Loucy (cell line): Measurements from ENCODE around the gene NHS.

Experiments
- H2AFZ ChIP-seq: fragments of 200-600 bp; sonication (generic); 2 replicates; pipeline ENCODE4 v1.6.0; 2016; ENCODE audit warnings: antibody characterized with exemption, mild to moderate bottlenecking, low read length, moderate library complexity
- H3F3A ChIP-seq: fragments of 200-600 bp; 2 replicates; pipeline ENCODE4 v1.6.0; 2016; ENCODE audit warnings: antibody characterized with exemption, low read depth, mild to moderate bottlenecking
- H3K27me3 ChIP-seq: fragments of 200-600 bp; sonication (generic); 2 replicates; pipeline ENCODE4 v1.6.1; 2014; ENCODE audit warnings: low read length, mild to moderate bottlenecking; ENCODE audit not compliant: insufficient read depth, poor library complexity, severe bottlenecking
- H3K36me3 ChIP-seq: fragments of 200-600 bp; sonication (generic); 2 replicates; pipeline ENCODE4 v1.6.1; 2016; ENCODE audit warnings: low read length; ENCODE audit not compliant: insufficient read depth
- H3K4me1 ChIP-seq: fragments of 200-600 bp; sonication (generic); 2 replicates; pipeline ENCODE4 v1.5.1; 2014; ENCODE audit warnings: low read length, mild to moderate bottlenecking; ENCODE audit not compliant: insufficient read depth, poor library complexity, severe bottlenecking
- H3K4me2 ChIP-seq: fragments of 200-600 bp; sonication (generic); 2 replicates; pipeline ENCODE4 v1.6.0; 2014; ENCODE audit warnings: antibody characterized with exemption, low read length, low read depth, mild to moderate bottlenecking; ENCODE audit not compliant: poor library complexity, severe bottlenecking
- H3K4me3 ChIP-seq: fragments of 200-600 bp; sonication (generic); 2 replicates; pipeline ENCODE4 v1.5.1; 2014; ENCODE audit warnings: low read length, mild to moderate bottlenecking, mixed read lengths; ENCODE audit not compliant: poor library complexity, severe bottlenecking
- H3K79me2 ChIP-seq: fragments of 200-600 bp; sonication (generic); 2 replicates; pipeline ENCODE4 v1.6.1; 2014; ENCODE audit warnings: low read length; ENCODE audit not compliant: insufficient read depth
- H3K9ac ChIP-seq: fragments of 200-600 bp; sonication (generic); 2 replicates; pipeline ENCODE4 v1.6.0; 2014; ENCODE audit warnings: mild to moderate bottlenecking, low read depth, low read length, moderate library complexity; ENCODE audit not compliant: poor library complexity, severe bottlenecking
- H3K9me2 ChIP-seq: fragments of 200-600 bp; sonication (generic); replicated peaks from 2 replicates; pipeline ENCODE4 v1.6.1; 2016; ENCODE audit warnings: low read depth, low read length, mixed read lengths
- H3K9me3 ChIP-seq: fragments of 200-600 bp; sonication (generic); 2 replicates; pipeline ENCODE4 v1.6.1; 2014; ENCODE audit warnings: mild to moderate bottlenecking, antibody characterized with exemption, low read length, low read depth; ENCODE audit not compliant: insufficient read depth
- H4K20me1 ChIP-seq: fragments of 200-600 bp; sonication (generic); 2 replicates; pipeline ENCODE4 v1.6.0; 2014; ENCODE audit warnings: antibody characterized with exemption, low read length, mild to moderate bottlenecking; ENCODE audit not compliant: insufficient read depth, poor library complexity, severe bottlenecking
- CTCF ChIP-seq: fragments of 200-600 bp; sonication (generic); conservative IDR thresholded peaks from 2 replicates; pipeline ENCODE4 v1.5.1; 2014; ENCODE audit warnings: mild to moderate bottlenecking, antibody characterized with exemption, low read length
- EZH2phosphoT487 ChIP-seq: fragments of 200-600 bp; IDR thresholded peaks from 2 replicates; pipeline ENCODE4 v1.6.1; 2018; ENCODE audit warnings: antibody characterized with exemption, mild to moderate bottlenecking, moderate library complexity, borderline replicate concordance

The NHS gene

GRCh38 chrX:17590892-17591740, 216.1 kb downstream of the NHS start:
- TF ChIP-seq EZH2phosphoT487, result no peak
- peak; percentile 55 for TF ChIP-seq CTCF
- Histone ChIP-seq H3K79me2 (no peaks in the 10 kb centered on the region), H2AFZ (no peak overlapping the region), H3K9me2 (no peaks in the 10 kb centered on the region), H3K9me3 (no peaks in the 10 kb centered on the region), H4K20me1 (no peaks in the 10 kb centered on the region), H3F3A (no peaks in the 10 kb centered on the region), H3K4me3 (no peak overlapping the region), H3K36me3 (no peaks in the 10 kb centered on the region), H3K27me3 (no peaks in the 10 kb centered on the region), H3K4me1 (no peaks in the 10 kb centered on the region), H3K4me2 (no peak overlapping the region), H3K9ac (no peak overlapping the region)

- Histone ChIP-seq H2AFZ (no peak overlapping the region), H3K27me3 (no peaks in the 10 kb centered on the region), H3K9me2 (no peaks in the 10 kb centered on the region), H3K9me3 (no peaks in the 10 kb centered on the region), H3K79me2 (no peaks in the 10 kb centered on the region), H3K9ac (no peak overlapping the region), H3K4me3 (no peak overlapping the region), H3K4me2 (no peak overlapping the region), H4K20me1 (no peaks in the 10 kb centered on the region), H3F3A (no peaks in the 10 kb centered on the region), H3K4me1 (no peaks in the 10 kb centered on the region), H3K36me3 (no peaks in the 10 kb centered on the region)
- no peak for TF ChIP-seq EZH2phosphoT487
- no peak for TF ChIP-seq CTCF
Observed at GRCh38 chrX:17591741-17592110, 216.7 kb downstream of the NHS start.

- Histone ChIP-seq H3K4me3 (no peak overlapping the region), H2AFZ (no peak overlapping the region), H3K9me3 (no peaks in the 10 kb centered on the region), H3K4me1 (no peaks in the 10 kb centered on the region), H3K27me3 (no peaks in the 10 kb centered on the region), H3K4me2 (no peak overlapping the region), H3K9ac (no peak overlapping the region), H3F3A (no peaks in the 10 kb centered on the region), H3K9me2 (no peaks in the 10 kb centered on the region), H3K79me2 (no peaks in the 10 kb centered on the region), H3K36me3 (no peaks in the 10 kb centered on the region), H4K20me1 (no peaks in the 10 kb centered on the region)
- TF ChIP-seq EZH2phosphoT487 (no peak), CTCF (no peak)
Observed at GRCh38 chrX:17592117-17592516, 217.1 kb downstream of the NHS start.
